ENCODE data around the gene GSTA3. TPM values are rescaled to one million over a fixed set of nuclear protein-coding genes. Genes with fewer than 3 reads are reported as not detected.
"Not testable (repeated sequence)": the region's sequence is repeated elsewhere in the genome, so short reads cannot be mapped to it uniquely, and the experiment has no call there.

Gene GSTA3
- total RNA-seq, 2 experiments from 2014 or later = not detected

GRCh38 chr6:52894285-52894684, 15.2 kb downstream of the GSTA3 start:
- H3K9me3 Mint-ChIP-seq = no peaks in the 10 kb centered on the region
- no peaks in the 10 kb centered on the region for H3K36me3 Mint-ChIP-seq
- DNase-seq = no peak
- no peak overlapping the region for H3K27ac Mint-ChIP-seq
- H3K4me1 Mint-ChIP-seq = no peaks in the 10 kb centered on the region
- H3K27me3 Mint-ChIP-seq = peaks cover 9% of the 10 kb centered on the region
- H3K4me3 Mint-ChIP-seq = no peak overlapping the region
- POLR2A ChIA-PET = no interaction called here
- ATAC-seq (ENCODE audit: low read depth) = no peak

DNA sequence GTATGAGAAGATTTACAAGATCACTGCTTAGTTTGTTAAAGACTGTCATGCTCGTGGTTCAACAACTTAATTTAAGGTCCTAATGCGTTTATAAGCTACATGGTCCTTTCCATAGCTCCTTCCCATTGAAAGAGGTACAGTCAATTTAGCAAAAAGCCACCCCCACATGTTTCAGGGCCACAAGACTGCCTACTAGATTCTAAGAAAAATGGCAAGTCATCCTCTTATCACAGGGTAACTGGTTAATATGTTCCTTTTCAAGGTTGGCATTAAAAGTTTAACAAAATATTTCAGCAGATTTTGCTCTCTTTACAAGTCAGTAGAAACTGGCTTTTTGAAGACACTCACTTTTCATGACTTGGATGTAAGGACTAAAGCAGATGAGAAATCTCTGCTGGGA, 15.7 kb downstream of the GSTA3 start:
- H3K4me1 Mint-ChIP-seq = no peaks in the 10 kb centered on the region
- DNase-seq (no peak), ATAC-seq (ENCODE audit: low read depth) (no peak)
- H3K36me3 Mint-ChIP-seq = no peaks in the 10 kb centered on the region
- peaks cover 9% of the 10 kb centered on the region for H3K27me3 Mint-ChIP-seq
- POLR2A ChIA-PET = no interaction called here
- H3K27ac Mint-ChIP-seq = no peak overlapping the region
- no peaks in the 10 kb centered on the region for H3K9me3 Mint-ChIP-seq
- no peak overlapping the region for H3K4me3 Mint-ChIP-seq

DNA sequence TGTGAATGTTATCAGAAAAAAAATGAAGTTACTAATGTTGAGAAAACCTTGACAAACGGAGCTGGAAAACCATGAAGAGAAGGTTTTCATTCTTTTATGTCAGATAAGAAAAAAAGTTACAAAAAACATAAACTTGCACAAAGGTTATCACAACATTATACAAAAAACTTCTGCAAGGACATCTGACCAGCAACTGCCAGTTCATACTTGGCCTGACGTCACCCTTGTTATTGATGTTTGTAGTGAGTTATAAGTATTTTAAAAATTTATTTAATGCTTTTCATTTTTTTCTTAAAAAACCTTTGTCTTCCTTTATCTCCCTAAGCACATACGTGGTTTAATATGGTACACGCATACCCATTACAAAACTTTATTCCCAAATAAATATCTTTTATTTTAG, 16.3 kb downstream of the GSTA3 start:
- no peak for ATAC-seq (ENCODE audit: low read depth)
- Mint-ChIP-seq H3K27ac (no peak overlapping the region), H3K4me1 (no peaks in the 10 kb centered on the region), H3K9me3 (no peaks in the 10 kb centered on the region), H3K36me3 (no peaks in the 10 kb centered on the region), H3K4me3 (no peak overlapping the region), H3K27me3 (peaks cover 9% of the 10 kb centered on the region)
- POLR2A ChIA-PET = no interaction called here
- no peak for DNase-seq

- Mint-ChIP-seq H3K9me3 (peaks cover 1% of the 10 kb centered on the region), H3K36me3 (no peaks in the 10 kb centered on the region), H3K27me3 (peaks cover 14% of the 10 kb centered on the region), H3K4me1 (no peaks in the 10 kb centered on the region), H3K4me3 (no peak overlapping the region), H3K27ac (no peak overlapping the region)
- POLR2A ChIA-PET = no interaction called here
- ATAC-seq (ENCODE audit: low read depth) = no peak
- DNase-seq = no peak
Measured at GRCh38 chr6:52890018-52890417, 19.5 kb downstream of the GSTA3 start.

- H3K4me1 Mint-ChIP-seq = no peaks in the 10 kb centered on the region
- peaks cover 1% of the 10 kb centered on the region for H3K9me3 Mint-ChIP-seq
- DNase-seq = no peak
- no peak overlapping the region for H3K27ac Mint-ChIP-seq
- POLR2A ChIA-PET = no interaction called here
- peaks cover 12% of the 10 kb centered on the region for H3K27me3 Mint-ChIP-seq
- no peaks in the 10 kb centered on the region for H3K36me3 Mint-ChIP-seq
- no peak overlapping the region for H3K4me3 Mint-ChIP-seq
- no peak for ATAC-seq (ENCODE audit: low read depth)
Measured at GRCh38 chr6:52887910-52888524, 21.5 kb downstream of the GSTA3 start.

GRCh38 chr6:52881996-52882841, 27.3 kb downstream of the GSTA3 start:
- DNase-seq = peak; percentile 52
- H3K4me1 Mint-ChIP-seq = no peaks in the 10 kb centered on the region

GRCh38 chr6:52881662-52881995, 27.9 kb downstream of the GSTA3 start:
- Mint-ChIP-seq H3K27me3 (peaks cover 5% of the 10 kb centered on the region), H3K27ac (no peak overlapping the region), H3K4me3 (peak overlapping the region; percentile 71), H3K36me3 (no peaks in the 10 kb centered on the region), H3K4me1 (no peaks in the 10 kb centered on the region), H3K9me3 (no peaks in the 10 kb centered on the region)
- no peak for DNase-seq
- ATAC-seq (ENCODE audit: low read depth) = no peak
- POLR2A ChIA-PET = no interaction called here

More at GRCh38 chr6:52881996-52882841, 27.3 kb downstream of the GSTA3 start:
- Mint-ChIP-seq H3K4me3 (peak overlapping the region; percentile 71), H3K9me3 (no peaks in the 10 kb centered on the region), H3K27ac (peak overlapping the region; percentile 23), H3K36me3 (no peaks in the 10 kb centered on the region), H3K27me3 (peaks cover 5% of the 10 kb centered on the region)
- ATAC-seq (ENCODE audit: low read depth) = peak; percentile 96
- POLR2A ChIA-PET = no interaction called here

DNA sequence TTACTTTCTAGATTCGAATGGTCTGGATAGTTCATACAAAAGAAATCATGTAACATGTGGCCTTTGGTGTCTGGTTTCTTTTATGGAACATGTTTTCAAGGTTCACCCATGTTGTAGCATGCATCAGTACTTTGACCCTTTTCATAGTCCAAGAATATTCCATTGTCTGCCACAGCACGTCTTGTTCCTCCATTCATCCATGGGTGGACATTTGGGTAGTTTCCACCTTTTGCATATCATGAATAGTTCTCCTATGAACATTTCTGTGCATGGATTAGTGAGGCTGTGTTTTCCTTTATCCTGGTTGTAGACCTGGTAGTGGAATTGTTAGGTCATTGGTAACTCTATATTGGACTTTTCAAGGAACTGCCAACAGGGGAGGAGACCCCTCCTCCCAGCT, 31.7 kb downstream of the GSTA3 start:
- H3K27ac Mint-ChIP-seq = no peak overlapping the region
- no peaks in the 10 kb centered on the region for H3K36me3 Mint-ChIP-seq
- H3K9me3 Mint-ChIP-seq = no peaks in the 10 kb centered on the region
- H3K27me3 Mint-ChIP-seq = peaks cover 2% of the 10 kb centered on the region
- DNase-seq (no peak), ATAC-seq (ENCODE audit: low read depth) (no peak)
- H3K4me3 Mint-ChIP-seq = no peak overlapping the region
- POLR2A ChIA-PET = no interaction called here
- no peaks in the 10 kb centered on the region for H3K4me1 Mint-ChIP-seq

- Mint-ChIP-seq H3K9me3 (no peaks in the 10 kb centered on the region), H3K27me3 (peaks cover 4% of the 10 kb centered on the region), H3K4me3 (no peak overlapping the region), H3K27ac (no peak overlapping the region), H3K4me1 (no peaks in the 10 kb centered on the region), H3K36me3 (no peaks in the 10 kb centered on the region)
- no peak for ATAC-seq (ENCODE audit: low read depth)
- POLR2A ChIA-PET = no interaction called here
- no peak for DNase-seq
Measured at GRCh38 chr6:52877168-52877567, 32.3 kb downstream of the GSTA3 start.

DNA sequence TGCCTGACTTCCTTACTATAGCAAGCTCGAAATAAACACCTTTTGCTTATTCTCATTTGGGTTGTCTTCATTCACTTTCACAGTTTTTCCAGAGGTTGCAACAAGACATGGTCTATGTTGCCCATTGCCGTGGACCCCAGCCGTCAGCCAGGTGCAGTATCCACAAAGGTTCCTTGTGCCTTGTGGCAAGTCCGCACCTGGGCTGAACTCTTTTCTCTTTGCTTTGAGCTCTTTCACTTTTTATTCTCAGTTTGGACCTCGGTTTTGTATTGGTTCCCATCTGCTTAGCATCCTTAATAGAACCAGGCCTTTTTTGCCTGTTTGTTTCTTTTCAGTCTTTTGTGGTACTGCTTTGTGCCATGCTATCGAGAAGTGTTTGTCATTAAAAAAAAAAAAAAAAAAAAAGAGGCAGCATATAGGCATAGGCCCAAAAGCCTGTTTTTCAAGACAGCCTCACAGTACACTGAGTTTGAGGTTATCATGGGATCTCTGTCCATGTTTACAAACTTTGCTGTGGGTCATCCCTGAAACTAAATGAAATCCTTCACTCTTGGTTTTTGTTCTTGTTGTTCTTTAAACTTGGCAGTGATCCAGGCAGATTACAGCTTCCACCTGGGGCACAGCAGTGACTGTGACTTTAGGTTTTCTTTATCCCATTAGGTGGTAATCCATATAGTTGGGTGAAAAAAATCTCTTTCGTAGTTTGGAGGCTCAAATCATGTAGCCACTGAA, 33.3 kb downstream of the GSTA3 start:
- no peak overlapping the region for H3K4me3 Mint-ChIP-seq
- H3K9me3 Mint-ChIP-seq = no peaks in the 10 kb centered on the region
- no peak overlapping the region for H3K27ac Mint-ChIP-seq
- H3K27me3 Mint-ChIP-seq = peaks cover 4% of the 10 kb centered on the region
- no peaks in the 10 kb centered on the region for H3K4me1 Mint-ChIP-seq
- no peak for ATAC-seq (ENCODE audit: low read depth)
- POLR2A ChIA-PET = no interaction called here
- no peak for DNase-seq
- no peaks in the 10 kb centered on the region for H3K36me3 Mint-ChIP-seq

DNA sequence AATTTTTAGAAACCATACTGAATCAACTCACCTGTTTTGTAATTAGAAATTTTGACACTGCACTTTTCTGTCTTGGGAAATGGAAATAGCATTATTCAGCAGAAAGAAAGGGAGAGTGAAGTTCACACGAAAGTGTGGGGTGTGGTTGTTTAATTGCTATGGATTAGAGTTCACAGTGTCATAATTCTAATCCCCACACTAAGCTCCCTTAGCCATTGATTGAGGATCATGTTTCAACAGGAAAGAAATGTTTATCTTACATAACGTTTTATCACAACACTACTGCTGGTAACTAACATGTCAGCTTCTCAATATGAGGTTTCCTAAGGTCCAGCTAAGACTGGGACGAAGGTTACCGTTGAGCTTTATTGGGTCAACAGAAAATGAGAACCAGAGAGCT, 37.5 kb downstream of the GSTA3 start:
- POLR2A ChIA-PET = no interaction called here
- ATAC-seq (ENCODE audit: low read depth) = no peak

DNA sequence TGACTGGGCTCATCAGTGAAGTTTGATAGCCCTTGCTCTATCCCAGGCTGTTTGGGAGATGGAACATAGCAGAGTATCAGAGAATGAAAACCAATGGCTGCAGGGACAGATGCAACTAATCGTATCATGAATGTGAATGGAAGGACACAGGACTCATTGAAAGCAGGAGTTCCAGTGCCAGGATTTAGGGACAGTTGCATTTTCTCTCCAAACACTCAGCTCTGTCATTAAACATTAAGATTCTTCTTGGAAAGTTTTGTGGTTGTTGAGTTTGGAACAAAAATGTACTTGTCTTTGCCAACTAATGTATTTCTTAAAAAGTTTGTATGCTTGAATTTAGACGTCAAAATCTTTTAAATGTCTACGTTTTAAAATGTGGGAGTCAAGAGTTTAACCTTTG, 37.9 kb downstream of the GSTA3 start:
- no peaks in the 10 kb centered on the region for H3K36me3 Mint-ChIP-seq
- H3K9me3 Mint-ChIP-seq = no peaks in the 10 kb centered on the region
- H3K4me3 Mint-ChIP-seq = no peak overlapping the region
- H3K4me1 Mint-ChIP-seq = no peaks in the 10 kb centered on the region
- H3K27me3 Mint-ChIP-seq = peaks cover 2% of the 10 kb centered on the region
- no peak overlapping the region for H3K27ac Mint-ChIP-seq
- DNase-seq (no peak), ATAC-seq (ENCODE audit: low read depth) (no peak)
- POLR2A ChIA-PET = no interaction called here

More for the DNA sequence above, 37.5 kb downstream of the GSTA3 start:
- Mint-ChIP-seq H3K27ac (no peak overlapping the region), H3K9me3 (no peaks in the 10 kb centered on the region), H3K4me3 (no peak overlapping the region), H3K36me3 (no peaks in the 10 kb centered on the region), H3K4me1 (no peaks in the 10 kb centered on the region), H3K27me3 (peaks cover 2% of the 10 kb centered on the region)
- DNase-seq = no peak

- H3K4me3 Mint-ChIP-seq; DNase-seq; H3K9me3 Mint-ChIP-seq; H3K27me3 Mint-ChIP-seq; POLR2A ChIA-PET; H3K27ac Mint-ChIP-seq; ATAC-seq (ENCODE audit: low read depth); H3K36me3 Mint-ChIP-seq; H3K4me1 Mint-ChIP-seq: not testable (repeated sequence)
Measured at GRCh38 chr6:52870335-52871091, 39.0 kb downstream of the GSTA3 start.
